Measurements from ENCODE around the gene ZNF638.

- no peak for TF ChIP-seq CTCF (IDR thresholded peaks at IDR 0.05)
- TF ChIP-seq POLR2A (IDR thresholded peaks at IDR 0.05): no peak
These were observed 30.9 kb downstream of the ZNF638 start for GRCh38 chr2:71362447-71362846.

All from right lobe of liver (tissue), 4 donors.